Measurements from ENCODE around the gene TMEM185A.

DNA sequence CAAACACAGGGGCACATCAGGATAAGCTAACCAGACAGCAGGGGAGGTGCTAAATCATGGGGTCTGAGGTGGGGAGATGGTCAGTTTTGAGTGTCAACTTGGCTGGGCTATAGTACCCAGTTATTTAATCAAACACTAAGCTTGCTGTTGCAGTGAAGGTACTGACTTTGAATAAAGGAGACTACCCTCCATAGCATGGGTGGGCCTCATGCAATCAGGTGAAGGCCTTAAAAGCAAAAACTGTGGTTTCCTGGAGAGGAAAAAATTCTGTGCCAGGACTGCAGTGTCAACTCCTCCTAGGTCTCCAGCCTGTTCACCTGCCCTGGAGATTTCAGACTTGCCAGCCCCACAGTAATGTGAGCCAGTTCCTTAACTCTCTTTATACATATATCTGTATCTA, 23.9 kb downstream of the TMEM185A start:
- TF ChIP-seq, protein P1, sequence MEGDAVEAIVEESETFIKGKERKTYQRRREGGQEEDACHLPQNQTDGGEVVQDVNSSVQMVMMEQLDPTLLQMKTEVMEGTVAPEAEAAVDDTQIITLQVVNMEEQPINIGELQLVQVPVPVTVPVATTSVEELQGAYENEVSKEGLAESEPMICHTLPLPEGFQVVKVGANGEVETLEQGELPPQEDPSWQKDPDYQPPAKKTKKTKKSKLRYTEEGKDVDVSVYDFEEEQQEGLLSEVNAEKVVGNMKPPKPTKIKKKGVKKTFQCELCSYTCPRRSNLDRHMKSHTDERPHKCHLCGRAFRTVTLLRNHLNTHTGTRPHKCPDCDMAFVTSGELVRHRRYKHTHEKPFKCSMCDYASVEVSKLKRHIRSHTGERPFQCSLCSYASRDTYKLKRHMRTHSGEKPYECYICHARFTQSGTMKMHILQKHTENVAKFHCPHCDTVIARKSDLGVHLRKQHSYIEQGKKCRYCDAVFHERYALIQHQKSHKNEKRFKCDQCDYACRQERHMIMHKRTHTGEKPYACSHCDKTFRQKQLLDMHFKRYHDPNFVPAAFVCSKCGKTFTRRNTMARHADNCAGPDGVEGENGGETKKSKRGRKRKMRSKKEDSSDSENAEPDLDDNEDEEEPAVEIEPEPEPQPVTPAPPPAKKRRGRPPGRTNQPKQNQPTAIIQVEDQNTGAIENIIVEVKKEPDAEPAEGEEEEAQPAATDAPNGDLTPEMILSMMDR (IDR thresholded peaks at IDR 0.05; ENCODE audit: low read length), result no peak
- no peak for TF ChIP-seq EZH2 (optimal IDR thresholded peaks at IDR 0.05; ENCODE audit: low read depth, low read length)
